Gastrocnemius medialis (tissue), 4 donors: ENCODE results near the gene MAP3K6. TPM values are rescaled to one million over a fixed set of nuclear protein-coding genes. Genes with fewer than 3 reads are reported as not detected.
A peak's percentile ranks its signal among the peaks of the same experiment; 100 is the strongest.

Source experiments
- ATAC-seq, 2 donors: fragments of 150-250 bp; one replicate each; pipeline ENCODE4 v1.9.1; 2016
- DNase-seq, 2 donors: peaks; one replicate each; pipeline ENCODE4 v3.0.0-alpha.2; 2019
- H3K27ac ChIP-seq, 4 donors: fragments of 200-600 bp; sonication (generic); 1 replicate in 1 of 4; 2 replicates in 3 of 4; pipeline ENCODE4 v1.5.1; 2016 to 2018; ENCODE audit warnings: mild to moderate bottlenecking in 2 of 4, moderate library complexity in 1 of 4
- H3K27me3 ChIP-seq, 3 donors: fragments of 200-600 bp; sonication (generic) in 2 of 3; 1 replicate in 1 of 3; 2 replicates in 2 of 3; pipeline versions ENCODE4 v1.5.1 to v1.6.0; 2016 to 2019; ENCODE audit warnings: mild to moderate bottlenecking in 1 of 3, moderate library complexity in 1 of 3
- H3K36me3 ChIP-seq, 2 donors: fragments of 200-600 bp; sonication (generic) in 1 of 2; one replicate each; pipeline ENCODE4 v1.5.1; 2017 to 2018
- H3K4me1 ChIP-seq, 2 donors: fragments of 200-600 bp; sonication (generic) in 1 of 2; one replicate each; pipeline ENCODE4 v1.5.1; 2016 to 2017; ENCODE audit warnings: mild to moderate bottlenecking in 2 of 2
- H3K4me3 ChIP-seq, 4 donors: fragments of 200-600 bp; sonication (generic) in 3 of 4; 1 replicate in 1 of 4; 2 replicates in 3 of 4; pipeline ENCODE4 v1.5.1; 2016 to 2019; ENCODE audit warnings: mild to moderate bottlenecking in 2 of 4
- H3K9me3 ChIP-seq, 3 donors: fragments of 200-600 bp; sonication (generic) in 2 of 3; 1 replicate in 1 of 3; 2 replicates in 2 of 3; pipeline ENCODE4 v1.5.1; 2016 to 2019
- POLR2A ChIP-seq, 2 donors: fragments of 450-650 bp; IDR thresholded peaks; one replicate each; pipeline ENCODE4 v1.6.1; 2017; ENCODE audit warnings: antibody characterized with exemption in 2 of 2, mild to moderate bottlenecking in 2 of 2, moderate library complexity in 2 of 2
- in situ Hi-C, 4 donors: fragments of 200-750 bp; cut with MboI; loops; one replicate each; pipeline versions ENCODE4 v1.15.0 to v1.8.0; 2017; ENCODE audit warnings: low sequenced_read_pairs in 4 of 4
- intact Hi-C: fragments of 100-400 bp; cut with DNase I; formaldehyde crosslinking; loops from one replicate; pipeline ENCODE4 v1.15.1; 2023; ENCODE audit warnings: low total_unique reads
- total RNA-seq, 4 donors: library from RNA; depleted of rRNA; stranded (reverse); fragments of >200 nt; gene quantifications; one replicate each; pipeline versions ENCODE4 v1.1.0 to v1.2.3, GENCODE V29; 2016
- TF ChIP-seq, protein P1 (sequence below), 5 experiments: fragments of 450-650 bp in 3 of 5; fragments of 200-600 bp in 2 of 5; sonication (generic) in 2 of 5; IDR thresholded peaks in 4 of 5; conservative IDR thresholded peaks in 1 of 5; 1 replicate in 4 of 5; 2 replicates in 1 of 5; pipeline ENCODE4 v1.5.1; 2016 to 2019; ENCODE audit warnings: antibody characterized with exemption in 5 of 5, mild to moderate bottlenecking in 3 of 5, moderate library complexity in 3 of 5

MAP3K6 gene
- total RNA-seq, 4 donors from 2014 or later: 16.5 to 29.1 (median 18.4) TPM

GRCh38 chr1:27392778-27393635 lies 26.2 kb upstream of the MAP3K6 start:
- Histone ChIP-seq H3K4me3 (peak overlapping the region; percentile 50 to 65 (median 54)), H3K36me3 (no peaks in the 10 kb centered on the region), H3K4me1 (peaks cover 17 to 23% of the 10 kb centered on the region in 2 donors), H3K9me3 (no peaks in the 10 kb centered on the region), H3K27ac (peak overlapping the region in 3 of 4 donors; percentile 57 to 66 (median 61)), H3K27me3 (no peaks in the 10 kb centered on the region)
- TF ChIP-seq, protein P1, sequence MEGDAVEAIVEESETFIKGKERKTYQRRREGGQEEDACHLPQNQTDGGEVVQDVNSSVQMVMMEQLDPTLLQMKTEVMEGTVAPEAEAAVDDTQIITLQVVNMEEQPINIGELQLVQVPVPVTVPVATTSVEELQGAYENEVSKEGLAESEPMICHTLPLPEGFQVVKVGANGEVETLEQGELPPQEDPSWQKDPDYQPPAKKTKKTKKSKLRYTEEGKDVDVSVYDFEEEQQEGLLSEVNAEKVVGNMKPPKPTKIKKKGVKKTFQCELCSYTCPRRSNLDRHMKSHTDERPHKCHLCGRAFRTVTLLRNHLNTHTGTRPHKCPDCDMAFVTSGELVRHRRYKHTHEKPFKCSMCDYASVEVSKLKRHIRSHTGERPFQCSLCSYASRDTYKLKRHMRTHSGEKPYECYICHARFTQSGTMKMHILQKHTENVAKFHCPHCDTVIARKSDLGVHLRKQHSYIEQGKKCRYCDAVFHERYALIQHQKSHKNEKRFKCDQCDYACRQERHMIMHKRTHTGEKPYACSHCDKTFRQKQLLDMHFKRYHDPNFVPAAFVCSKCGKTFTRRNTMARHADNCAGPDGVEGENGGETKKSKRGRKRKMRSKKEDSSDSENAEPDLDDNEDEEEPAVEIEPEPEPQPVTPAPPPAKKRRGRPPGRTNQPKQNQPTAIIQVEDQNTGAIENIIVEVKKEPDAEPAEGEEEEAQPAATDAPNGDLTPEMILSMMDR (IDR thresholded peaks at IDR 0.05 in 4 of 5, conservative IDR thresholded peaks at IDR 0.05 in 1 of 5): no peak
- TF ChIP-seq POLR2A (IDR thresholded peaks at IDR 0.05): no peak
- intact Hi-C loops (loop anchor here (1.0 to 2.0 kb wide), 2 partner anchors 28 to 270 kb away; no protein-coding TSS in a partner anchor), in situ Hi-C loops (loop anchor here (5.0 to 10.0 kb wide), 5 partner anchors 36 to 272 kb away; partner anchors contain the start of gene AHDC1 (in 2 of the 4))
- DNase-seq: no peak
- ATAC-seq: no peak

GRCh38 chr1:27392096-27392777 lies 25.5 kb upstream of the MAP3K6 start, which contains the start of gene GPR3:
Gene GPR3, plus strand, starts transcription at chr1:27392622. Its CDS starts 1,177 bp downstream, at chr1:27393799.
- H3K27me3 ChIP-seq: no peaks in the 10 kb centered on the region
- H3K4me3 ChIP-seq: peak within 1 kb of the TSS; percentile 50 to 65 (median 54)
- TF ChIP-seq, protein P1 (IDR thresholded peaks at IDR 0.05 in 4 of 5, conservative IDR thresholded peaks at IDR 0.05 in 1 of 5): peak; percentile 32 to 65 (median 62)
- peak; percentile 27 to 53 for TF ChIP-seq POLR2A (IDR thresholded peaks at IDR 0.05)
- in situ Hi-C loops (loop anchor here (5.0 to 10.0 kb wide), 5 partner anchors 35 to 273 kb away; partner anchors contain the start of gene AHDC1 (in 2 of the 4)), intact Hi-C loops (loop anchor here (1.0 to 2.0 kb wide), 2 partner anchors 27 to 271 kb away; no protein-coding TSS in a partner anchor)
- H3K4me1 ChIP-seq: peaks cover 17 to 19% of the 10 kb centered on the region in 2 donors
- peak within 1 kb of the TSS; percentile 44 to 67 (median 62) for H3K27ac ChIP-seq
- H3K36me3 ChIP-seq: no peaks in the 10 kb centered on the region
- ATAC-seq (peak; percentile 70), DNase-seq (peak; percentile 77 to 84)
- H3K9me3 ChIP-seq: no peaks in the 10 kb centered on the region

DNA sequence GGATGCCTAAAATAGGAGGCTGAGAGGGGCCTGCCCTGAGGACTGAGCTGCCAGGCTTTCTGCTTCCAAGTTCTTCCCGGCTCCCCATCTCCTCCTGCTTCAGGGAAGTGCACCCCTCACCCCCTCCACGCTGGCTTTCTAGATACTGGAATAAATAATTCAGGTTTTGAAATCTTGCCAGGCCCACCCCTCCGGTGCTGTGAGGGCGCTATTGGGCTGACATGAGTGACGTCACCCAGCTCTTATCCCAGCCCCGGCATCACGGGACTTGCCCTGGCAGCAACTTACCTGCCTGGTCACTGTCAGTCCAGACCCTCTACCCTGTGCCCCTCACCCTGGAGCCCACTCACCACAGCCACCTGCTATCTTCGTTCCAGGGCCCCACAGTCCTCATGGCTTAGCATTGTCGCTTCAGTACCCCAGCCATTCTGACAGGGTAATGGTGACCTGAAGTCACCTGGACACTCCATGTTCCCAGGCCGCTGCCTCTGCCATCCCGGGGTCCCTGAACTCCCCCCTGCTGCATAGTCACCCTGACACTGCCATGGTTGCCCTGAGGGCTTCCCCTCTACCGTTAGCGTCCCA lies 24.8 kb upstream of the MAP3K6 start:
- H3K4me3 ChIP-seq: peak overlapping the region; percentile 50 to 65 (median 54)
- no peak for ATAC-seq
- peak overlapping the region; percentile 21 to 67 (median 55) for H3K27ac ChIP-seq
- no peaks in the 10 kb centered on the region for H3K36me3 ChIP-seq
- DNase-seq: no peak
- in situ Hi-C loops (loop anchor here (5.0 to 10.0 kb wide), 5 partner anchors 34 to 273 kb away; partner anchors contain the start of gene AHDC1 (in 2 of the 4)), intact Hi-C loops (loop anchor here (1.0 to 2.0 kb wide), 2 partner anchors 26 to 271 kb away; no protein-coding TSS in a partner anchor)
- TF ChIP-seq POLR2A (IDR thresholded peaks at IDR 0.05): peak in 1 of 2 donors; percentile 33
- TF ChIP-seq, protein P1 (IDR thresholded peaks at IDR 0.05 in 4 of 5, conservative IDR thresholded peaks at IDR 0.05 in 1 of 5): no peak
- no peaks in the 10 kb centered on the region for H3K9me3 ChIP-seq
- H3K27me3 ChIP-seq: no peaks in the 10 kb centered on the region
- H3K4me1 ChIP-seq: peaks cover 12 to 19% of the 10 kb centered on the region in 2 donors
